HepG2 (cell line): ENCODE results near the gene PRR5L. TPM values are rescaled to one million over a fixed set of nuclear protein-coding genes. Genes with fewer than 3 reads are reported as not detected.

Source experiments
- ATAC-seq: fragments of 200-7000 bp; cut with Tn5 transposase; 3 replicates; pipeline ENCODE4 v1.9.1; 2020; ENCODE audit warnings: mild to moderate bottlenecking, moderate library complexity
- BruUV-seq: library from RNA; stranded (reverse); fragments of 400-500 nt; replicated peaks from 2 replicates; lab custom pipeline; 2021; lab: Mats Ljungman, UMichigan
- CTCF ChIA-PET: fragments of 300-600 bp; formaldehyde crosslinking; extraction: SDS; loops from one replicate; lab custom pipeline; 2021; ENCODE audit warnings: low total read pairs, inconsistent platforms, low intra/inter-chr PET ratio; lab: Yijun Ruan, JAX
- POLR2A ChIA-PET: fragments of 350-600 bp; sonication (Branson Sonifier 250); formaldehyde crosslinking; loops from one replicate; lab custom pipeline; 2020; ENCODE audit warnings: antibody characterized with exemption, inconsistent platforms; lab: Yijun Ruan, JAX
- DNase-seq: peaks from one replicate; pipeline ENCODE4 v3.0.0-alpha.2; 2015; ENCODE audit warnings: low spot score
- FAIRE-seq: peaks from 3 replicates; lab custom pipeline; 2011; peaks lifted over from hg19 to GRCh38; lab: Jason Lieb, UNC
- H2AFZ ChIP-seq: one replicate; pipeline ENCODE4 v1.6.1; 2011; ENCODE audit warnings: low read length, inconsistent platforms
- H3K27ac ChIP-seq: fragments of 300-600 bp; 3 replicates; pipeline ENCODE4 v1.8.0; 2011; ENCODE audit warnings: mixed run types, mild to moderate bottlenecking, mixed read lengths, low read length, inconsistent platforms; ENCODE audit not compliant: insufficient read depth; ENCODE audit errors: extremely low read length
- H3K27me3 ChIP-seq, 2 experiments: fragments of 200-600 bp in 1 of 2; 2 replicates in 1 of 2; 3 replicates in 1 of 2; pipeline versions ENCODE4 v1.6.0 to v1.8.0; 2011; ENCODE audit warnings: low read length in 2 of 2, mild to moderate bottlenecking in 2 of 2, moderate library complexity in 2 of 2, inconsistent platforms in 1 of 2; ENCODE audit not compliant: insufficient read depth in 2 of 2, control insufficient read depth in 1 of 2
- H3K36me3 ChIP-seq, 2 experiments: fragments of 200-600 bp in 1 of 2; replicated peaks in 1 of 2; 2 replicates in 1 of 2; 3 replicates in 1 of 2; pipeline versions ENCODE4 v1.5.1 to v1.8.0; 2011; ENCODE audit warnings: low read length in 2 of 2, inconsistent platforms in 1 of 2; ENCODE audit not compliant: insufficient read depth in 2 of 2, control insufficient read depth in 1 of 2
- H3K4me1 ChIP-seq: 2 replicates; pipeline ENCODE4 v1.5.1; 2012; ENCODE audit warnings: low read length, inconsistent platforms; ENCODE audit not compliant: insufficient read depth
- H3K4me2 ChIP-seq: 2 replicates; pipeline ENCODE4 v1.6.0; 2011; ENCODE audit warnings: low read depth, low read length, inconsistent platforms
- H3K4me3 ChIP-seq, 3 experiments: fragments of 200-600 bp in 1 of 3; sonication (generic), shearing (Covaris generic) in 1 of 3; replicated peaks in 1 of 3; 2 replicates each; pipeline ENCODE4 v1.5.1; 2011 to 2016; ENCODE audit warnings: low read length in 3 of 3, inconsistent platforms in 2 of 3, low read depth in 2 of 3, mild to moderate bottlenecking in 2 of 3, control low read depth in 1 of 3, mixed read lengths in 1 of 3; ENCODE audit not compliant: insufficient read depth in 1 of 3
- H3K79me2 ChIP-seq: one replicate; pipeline ENCODE4 v1.6.1; 2011; ENCODE audit warnings: low read length, inconsistent platforms; ENCODE audit not compliant: insufficient read depth
- H3K9ac ChIP-seq: 2 replicates; pipeline ENCODE4 v1.6.0; 2011; ENCODE audit warnings: mild to moderate bottlenecking, low read depth, low read length, inconsistent platforms; ENCODE audit not compliant: insufficient read depth
- H3K9me3 ChIP-seq: 2 replicates; pipeline ENCODE4 v1.5.1; 2012; ENCODE audit warnings: mild to moderate bottlenecking, low read length
- H4K20me1 ChIP-seq: 2 replicates; pipeline ENCODE4 v1.6.0; 2011; ENCODE audit warnings: inconsistent platforms, mild to moderate bottlenecking, low read length, moderate library complexity; ENCODE audit not compliant: insufficient read depth
- CCAR2 ChIP-seq: fragments of 200-400 bp; formaldehyde crosslinking; optimal IDR thresholded peaks from 2 replicates; pipeline ENCODE3; 2018; ENCODE audit warnings: low read depth, mild to moderate bottlenecking, low read length, moderate library complexity
- HNRNPL ChIP-seq: fragments of 200-400 bp; formaldehyde crosslinking; IDR thresholded peaks from 2 replicates; pipeline ENCODE4 v1.6.1; 2017; ENCODE audit warnings: mild to moderate bottlenecking, low read depth, low read length
- SSRP1 ChIP-seq: IDR thresholded peaks from 2 replicates; pipeline ENCODE4 v1.6.1; 2016; ENCODE audit warnings: control low read depth
- TMF1 ChIP-seq: sonication (generic); formaldehyde crosslinking; IDR thresholded peaks from 2 replicates; pipeline ENCODE4 v1.8.1; 2022; ENCODE audit warnings: low read depth, missing genetic modification reagents
- U2AF1 ChIP-seq: fragments of 200-400 bp; formaldehyde crosslinking; optimal IDR thresholded peaks from 2 replicates; pipeline ENCODE3; 2017; ENCODE audit warnings: mild to moderate bottlenecking, low read depth, low read length
- ZNF660 ChIP-seq: sonication (generic); formaldehyde crosslinking; IDR thresholded peaks from 2 replicates; pipeline ENCODE4 v1.5.1; 2020; ENCODE audit warnings: mild to moderate bottlenecking, low read depth, missing genetic modification reagents, borderline replicate concordance
- whole genome bisulfite sequencing: methylation state at CpG from one replicate; pipeline ENCODE4 v1.1.6; 2017; ENCODE audit warnings: low lambda C conversion rate; 5-methylcytosine and 5-hydroxymethylcytosine counted together
- in situ Hi-C: cut with HindIII; loops from 2 replicates; pipeline ENCODE4 v1.10.0; 2017; ENCODE audit warnings: low pct_unique_long_range_greater_than_20kb; ENCODE audit not compliant: extremely low pct_ligation_motif_present
- intact Hi-C: fragments of 100-400 bp; cut with micrococcal nuclease; formaldehyde crosslinking; loops from one replicate; pipeline ENCODE4 v1.10.0; 2022; ENCODE audit not compliant: unreplicated experiment
- polyA plus RNA-seq, 8 experiments: library from polyadenylated mRNA; depleted of rRNA in 3 of 8; stranded (reverse) in 7 of 8; unstranded in 1 of 8; fragments of >200 nt; fragmentation: Illumina TruSeq in 4 of 8; extraction: Trizol in 4 of 8; gene quantifications; 2 replicates each; pipeline versions ENCODE4 v1.2.1 to v1.2.3, GENCODE V29; 2011 to 2016; ENCODE audit warnings: low read depth in 4 of 8, missing spikeins in 1 of 8, mixed read lengths in 1 of 8; ENCODE audit not compliant: insufficient read depth in 1 of 8
- total RNA-seq, 5 experiments: library from RNA; depleted of rRNA; stranded (reverse); fragments of >200 nt; fragmentation: Illumina TruSeq; extraction: Trizol; gene quantifications; 2 replicates each; pipeline ENCODE4 v1.2.3, GENCODE V29; 2016; ENCODE audit warnings: low read depth in 1 of 5
- TF ChIP-seq, protein P1 (sequence below): conservative IDR thresholded peaks from 2 replicates; pipeline ENCODE4 v1.6.1; 2018; ENCODE audit warnings: missing genetic modification reagents
- TF ChIP-seq, protein P2 (sequence below): sonication (generic); formaldehyde crosslinking; IDR thresholded peaks from 2 replicates; pipeline ENCODE4 v1.4.0; 2020; ENCODE audit warnings: mild to moderate bottlenecking, missing genetic modification reagents
- TF ChIP-seq, protein P3 (sequence below): IDR thresholded peaks from 2 replicates; pipeline ENCODE4 v1.6.1; 2012; ENCODE audit warnings: low read depth, low read length, improper control_type of control experiment

Gene PRR5L
- total and polyA plus RNA-seq, 2 of the 13 experiments (the other 11 are each of a cell fraction or from before 2014, with no cell fraction given), result 0.16 TPM; not detected in 1

DNA sequence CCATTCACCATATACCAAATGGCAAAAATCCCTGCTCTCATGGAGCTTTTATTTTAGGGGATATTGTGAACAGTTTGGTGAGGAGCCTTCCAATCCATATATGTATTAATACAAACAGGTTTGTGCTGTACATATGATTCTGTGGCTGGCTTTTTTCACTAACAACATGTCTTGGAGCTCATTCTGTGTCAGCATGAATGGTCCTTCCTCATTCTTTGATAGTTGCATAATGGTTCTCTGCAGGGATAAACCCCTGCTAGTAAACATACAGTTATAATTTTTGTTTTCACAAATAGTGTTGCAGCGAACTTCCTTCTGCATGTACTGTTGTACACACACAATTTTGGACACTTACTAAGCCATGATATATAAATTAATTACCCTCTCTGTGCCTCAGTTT lies 8.3 kb downstream of the PRR5L start (continued):
- TF ChIP-seq, protein P1, sequence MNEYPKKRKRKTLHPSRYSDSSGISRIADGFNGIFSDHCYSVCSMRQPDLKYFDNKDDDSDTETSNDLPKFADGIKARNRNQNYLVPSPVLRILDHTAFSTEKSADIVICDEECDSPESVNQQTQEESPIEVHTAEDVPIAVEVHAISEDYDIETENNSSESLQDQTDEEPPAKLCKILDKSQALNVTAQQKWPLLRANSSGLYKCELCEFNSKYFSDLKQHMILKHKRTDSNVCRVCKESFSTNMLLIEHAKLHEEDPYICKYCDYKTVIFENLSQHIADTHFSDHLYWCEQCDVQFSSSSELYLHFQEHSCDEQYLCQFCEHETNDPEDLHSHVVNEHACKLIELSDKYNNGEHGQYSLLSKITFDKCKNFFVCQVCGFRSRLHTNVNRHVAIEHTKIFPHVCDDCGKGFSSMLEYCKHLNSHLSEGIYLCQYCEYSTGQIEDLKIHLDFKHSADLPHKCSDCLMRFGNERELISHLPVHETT (CRISPR knock-in tag), result no peak
- TF ChIP-seq, protein P2, sequence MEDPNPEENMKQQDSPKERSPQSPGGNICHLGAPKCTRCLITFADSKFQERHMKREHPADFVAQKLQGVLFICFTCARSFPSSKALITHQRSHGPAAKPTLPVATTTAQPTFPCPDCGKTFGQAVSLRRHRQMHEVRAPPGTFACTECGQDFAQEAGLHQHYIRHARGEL, result no peak
- no peak for TF ChIP-seq U2AF1
- no peak for TF ChIP-seq ZNF660 (CRISPR knock-in tag)
- TF ChIP-seq, protein P3, sequence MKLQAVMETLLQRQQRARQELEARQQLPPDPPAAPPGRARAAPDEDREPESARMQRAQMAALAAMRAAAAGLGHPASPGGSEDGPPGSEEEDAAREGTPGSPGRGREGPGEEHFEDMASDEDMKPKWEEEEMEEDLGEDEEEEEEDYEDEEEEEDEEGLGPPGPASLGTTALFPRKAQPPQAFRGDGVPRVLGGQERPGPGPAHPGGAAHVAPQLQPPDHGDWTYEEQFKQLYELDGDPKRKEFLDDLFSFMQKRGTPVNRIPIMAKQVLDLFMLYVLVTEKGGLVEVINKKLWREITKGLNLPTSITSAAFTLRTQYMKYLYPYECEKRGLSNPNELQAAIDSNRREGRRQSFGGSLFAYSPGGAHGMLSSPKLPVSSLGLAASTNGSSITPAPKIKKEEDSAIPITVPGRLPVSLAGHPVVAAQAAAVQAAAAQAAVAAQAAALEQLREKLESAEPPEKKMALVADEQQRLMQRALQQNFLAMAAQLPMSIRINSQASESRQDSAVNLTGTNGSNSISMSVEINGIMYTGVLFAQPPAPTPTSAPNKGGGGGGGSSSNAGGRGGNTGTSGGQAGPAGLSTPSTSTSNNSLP, result no peak
- TF ChIP-seq TMF1 (CRISPR knock-in tag), result no peak
- TF ChIP-seq, all 625 proteins: peak for 0

DNA sequence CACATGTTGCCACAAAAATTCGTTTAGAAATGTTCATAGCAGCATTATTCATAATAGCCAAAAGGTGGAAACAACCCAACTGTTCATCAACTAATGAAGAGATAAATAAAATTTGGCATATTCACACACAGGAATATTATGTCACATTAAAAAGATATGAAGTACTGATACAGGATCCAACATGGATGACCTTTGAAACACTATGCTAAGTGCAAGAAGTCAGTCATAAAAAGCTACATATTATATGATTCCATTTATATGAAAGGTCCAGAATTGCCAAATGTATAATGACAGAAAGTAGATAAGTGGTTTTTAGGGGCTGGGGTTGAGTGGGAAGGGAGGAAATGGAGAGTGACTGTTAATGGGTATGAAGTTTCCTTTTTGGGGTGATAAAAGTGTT lies 9.0 kb downstream of the PRR5L start:
- Histone ChIP-seq H3K79me2 (no peaks in the 10 kb centered on the region), H3K4me1 (no peaks in the 10 kb centered on the region), H3K27ac (no peak overlapping the region), H4K20me1 (no peaks in the 10 kb centered on the region), H2AFZ (no peak overlapping the region), H3K27me3 (peaks cover 1 to 4% of the 10 kb centered on the region in 2 experiments; a peak in 2 of 5 replicates), H3K4me3 (no peak overlapping the region), H3K9me3 (no peaks in the 10 kb centered on the region), H3K9ac (no peak overlapping the region), H3K36me3 (no peaks in the 10 kb centered on the region), H3K4me2 (no peak overlapping the region)
- FAIRE-seq (no peak), DNase-seq (no peak), ATAC-seq (no peak)
- POLR2A ChIA-PET, result no interaction called here
- no TSS peak for BruUV-seq
- intact Hi-C loops, result no loop called here
- in situ Hi-C loops, result loop anchor here (10.0 kb wide), 1 partner anchor 170 kb away; no protein-coding TSS in a partner anchor
- TF ChIP-seq SSRP1 (CRISPR knock-in tag) (no peak), CCAR2 (no peak), HNRNPL (no peak)
- CTCF ChIA-PET, result no interaction called here
- 0% methylated on average over 1 of the region's 1 CpG for WGBS
